B cell (primary cell): Measurements from ENCODE around the gene RIBC2. TPM values are rescaled to one million over a fixed set of nuclear protein-coding genes. Genes with fewer than 3 reads are reported as not detected.

Experiments used
- ATAC-seq: fragments of 200-7000 bp; cut with Tn5 transposase; one replicate; pipeline ENCODE4 v1.10.0; 2021; ENCODE audit warnings: low read depth, mild to moderate bottlenecking, moderate number of reproducible peaks, moderate library complexity
- CTCF ChIA-PET: fragments of 350-600 bp; sonication (Branson Sonifier 250); formaldehyde crosslinking; loops from one replicate; lab custom pipeline; 2021; ENCODE audit warnings: antibody characterized with exemption, inconsistent platforms; lab: Charles Lee
- POLR2A ChIA-PET: fragments of 350-600 bp; sonication (Branson Sonifier 250); formaldehyde crosslinking; loops from one replicate; lab custom pipeline; 2021; ENCODE audit warnings: antibody characterized with exemption; lab: Charles Lee
- DNase-seq: peaks from one replicate; pipeline ENCODE4 v3.0.0; 2013
- H2AFZ ChIP-seq: 2 replicates; pipeline ENCODE4 v1.6.1; 2012; ENCODE audit warnings: mild to moderate bottlenecking, low read depth, low read length; ENCODE audit not compliant: insufficient read depth, poor library complexity, severe bottlenecking
- H3K27ac ChIP-seq, 2 donors: 1 replicate in 1 of 2; 2 replicates in 1 of 2; pipeline ENCODE4 v1.5.1; 2012 to 2013; ENCODE audit warnings: low read length in 2 of 2, mild to moderate bottlenecking in 2 of 2, moderate library complexity in 1 of 2
- H3K27me3 ChIP-seq, 4 experiments: fragments of 200-600 bp in 1 of 4; sonication (generic) in 1 of 4; replicated peaks in 1 of 4; 1 replicate in 2 of 4; 2 replicates in 2 of 4; pipeline versions ENCODE4 v1.6.1 to v1.7.0; 2013 to 2016; ENCODE audit warnings: low read length in 3 of 4, mild to moderate bottlenecking in 2 of 4, mixed read lengths in 1 of 4, moderate library complexity in 1 of 4; ENCODE audit not compliant: insufficient read depth in 4 of 4, control insufficient read depth in 3 of 4; ENCODE audit errors: control extremely low read depth in 1 of 4
- H3K36me3 ChIP-seq, 2 experiments: replicated peaks in 1 of 2; 1 replicate in 1 of 2; 2 replicates in 1 of 2; pipeline versions ENCODE4 v1.6.1 to v1.7.1; 2013; ENCODE audit warnings: low read length in 1 of 2; ENCODE audit not compliant: insufficient read depth in 2 of 2, control insufficient read depth in 1 of 2; ENCODE audit errors: control extremely low read depth in 1 of 2, extremely low read depth in 1 of 2
- H3K4me1 ChIP-seq, 2 donors: fragments of 200-600 bp in 1 of 2; sonication (generic) in 1 of 2; 1 replicate in 1 of 2; 2 replicates in 1 of 2; pipeline versions ENCODE4 v1.5.1 to v1.6.1; 2013 to 2017; ENCODE audit warnings: low read length in 2 of 2; ENCODE audit not compliant: control insufficient read depth in 2 of 2, insufficient read depth in 2 of 2
- H3K4me2 ChIP-seq: replicated peaks from 2 replicates; pipeline ENCODE3; 2012; ENCODE audit warnings: mild to moderate bottlenecking, low read depth, low read length; ENCODE audit not compliant: poor library complexity, severe bottlenecking
- H3K4me3 ChIP-seq, 5 experiments: fragments of 200-600 bp in 1 of 5; sonication (generic) in 1 of 5; 1 replicate in 3 of 5; 2 replicates in 2 of 5; pipeline versions ENCODE4 v1.5.1 to v1.7.0; 2011 to 2016; ENCODE audit warnings: low read length in 4 of 5, mild to moderate bottlenecking in 4 of 5, low read depth in 2 of 5, control low read depth in 1 of 5, moderate library complexity in 1 of 5; ENCODE audit not compliant: insufficient read depth in 1 of 5; ENCODE audit errors: control extremely low read depth in 1 of 5, extremely low read depth in 1 of 5
- H3K79me2 ChIP-seq: fragments of 200-600 bp; sonication (generic); one replicate; pipeline ENCODE4 v1.6.0; 2016; ENCODE audit warnings: low read length; ENCODE audit not compliant: control insufficient read depth, insufficient read depth
- H3K9ac ChIP-seq: fragments of 200-600 bp; sonication (generic); 2 replicates; pipeline ENCODE4 v1.6.1; 2017; ENCODE audit warnings: mild to moderate bottlenecking, low read length, moderate library complexity
- H3K9me3 ChIP-seq, 3 donors: one replicate each; pipeline versions ENCODE4 v1.6.1 to v1.7.1; 2013; ENCODE audit warnings: low read length in 2 of 3; ENCODE audit not compliant: control insufficient read depth in 2 of 3, insufficient read depth in 1 of 3; ENCODE audit errors: control extremely low read depth in 1 of 3
- H4K20me1 ChIP-seq: 2 replicates; pipeline ENCODE4 v1.6.0; 2012; ENCODE audit warnings: mild to moderate bottlenecking, low read length; ENCODE audit not compliant: insufficient read depth, control insufficient read depth, poor library complexity, severe bottlenecking
- H3K27ac Mint-ChIP-seq: one replicate; pipeline ENCODE4 v1.8.0; 2021; ENCODE audit warnings: mixed read lengths
- H3K27me3 Mint-ChIP-seq: one replicate; pipeline ENCODE4 v1.8.0; 2021; ENCODE audit warnings: mixed read lengths
- H3K4me1 Mint-ChIP-seq: one replicate; pipeline ENCODE4 v1.8.0; 2021; ENCODE audit warnings: mixed read lengths
- H3K4me3 Mint-ChIP-seq: one replicate; pipeline ENCODE4 v1.8.0; 2021; ENCODE audit warnings: mixed read lengths
- H3K9me3 Mint-ChIP-seq: one replicate; pipeline ENCODE4 v1.8.0; 2022; ENCODE audit warnings: mixed read lengths; ENCODE audit not compliant: insufficient read depth
- CTCF ChIP-seq: fragments of 200-600 bp; IDR thresholded peaks from one replicate; pipeline ENCODE4 v1.8.0; 2022; ENCODE audit warnings: antibody characterized with exemption, mild to moderate bottlenecking
- EZH2 ChIP-seq: IDR thresholded peaks from 2 replicates; pipeline ENCODE4 v1.6.1; 2012; ENCODE audit warnings: borderline replicate concordance, low read depth, mild to moderate bottlenecking, moderate library complexity, low read length; ENCODE audit not compliant: insufficient read depth, poor library complexity, severe bottlenecking
- WGBS: methylation state at CpG from one replicate; pipeline ENCODE4 v1.1.5; 2013; ENCODE audit warnings: missing lambda C conversion rate; ENCODE audit not compliant: insufficient coverage; 5-methylcytosine and 5-hydroxymethylcytosine counted together
- intact Hi-C: fragments of 100-400 bp; cut with micrococcal nuclease; formaldehyde crosslinking; loops from one replicate; pipeline ENCODE4 v1.10.0; 2022
- polyA plus RNA-seq: library from polyadenylated mRNA; depleted of rRNA; stranded (reverse); fragments of >200 nt; gene quantifications from 2 replicates; pipeline ENCODE4 v1.2.3, GENCODE V29; 2012
- total RNA-seq, 2 donors: library from RNA; stranded (reverse); fragments of 120-200 nt in 1 of 2; gene quantifications; 1 replicate in 1 of 2; 2 replicates in 1 of 2; pipeline versions ENCODE4 v1.2.3 to v1.2.4, GENCODE V29; 2013 to 2022

RIBC2 gene
- total and polyA plus RNA-seq, 2 donors (not counting 1 experiment from before 2014, with no cell fraction given), result not detected

GRCh38 chr22:45472426-45472825 is 58.9 kb downstream of the RIBC2 start:
- no peaks in the 10 kb centered on the region for H3K4me1 Mint-ChIP-seq

More at GRCh38 chr22:45472426-45472825, 58.9 kb downstream of the RIBC2 start:
- Histone ChIP-seq H3K36me3 (no peaks in the 10 kb centered on the region), H3K27ac (no peak overlapping the region), H3K9ac (no peak overlapping the region), H3K4me1 (no peaks in the 10 kb centered on the region), H3K4me2 (no peak overlapping the region), H2AFZ (no peak overlapping the region), H3K79me2 (no peaks in the 10 kb centered on the region), H3K9me3 (peaks cover 0 to 3% (median 0%) of the 10 kb centered on the region in 3 donors), H3K4me3 (no peak overlapping the region), H3K27me3 (peaks cover 0 to 4% (median 0%) of the 10 kb centered on the region in 4 experiments), H4K20me1 (no peaks in the 10 kb centered on the region)
- ATAC-seq (no peak), DNase-seq (no peak)
- H3K27ac Mint-ChIP-seq, result no peak overlapping the region
- peaks cover 32% of the 10 kb centered on the region for H3K27me3 Mint-ChIP-seq
- no peak overlapping the region for H3K4me3 Mint-ChIP-seq
- POLR2A ChIA-PET, result no interaction called here
- CTCF ChIA-PET, result no interaction called here
- TF ChIP-seq CTCF, result no peak
- TF ChIP-seq EZH2, result no peak
- intact Hi-C loops, result no loop called here
- 100% methylated on average over 2 of the region's 3 CpGs for WGBS
- H3K9me3 Mint-ChIP-seq, result no peaks in the 10 kb centered on the region
